Non-pigmented ciliary epithelial cell (primary cell): ENCODE results near the gene DBF4B.

Experiments
- DNase-seq: peaks from one replicate; pipeline ENCODE4 v3.0.0-alpha.2; 2010; ENCODE audit warnings: low read depth

The DBF4B gene

GRCh38 chr17:44777394-44778348 lies 69.2 kb downstream of the DBF4B start:
- DNase-seq: no peak

- DNase-seq: no peak
Measured at GRCh38 chr17:44778656-44779210, 70.3 kb downstream of the DBF4B start.

- peak; percentile 17 for DNase-seq
Measured at GRCh38 chr17:44779211-44780025, 71.0 kb downstream of the DBF4B start.

- no peak for DNase-seq
Measured at GRCh38 chr17:44780161-44780560, 71.7 kb downstream of the DBF4B start.

- no peak for DNase-seq
Measured at GRCh38 chr17:44780845-44781480, 72.5 kb downstream of the DBF4B start.

- DNase-seq: no peak
Measured at GRCh38 chr17:44781551-44782325, 73.3 kb downstream of the DBF4B start.

- no peak for DNase-seq
Measured at GRCh38 chr17:44782326-44782850, 73.9 kb downstream of the DBF4B start.

- DNase-seq: no peak
Measured at GRCh38 chr17:44785921-44786320, 77.5 kb downstream of the DBF4B start.

- DNase-seq: no peak
Measured at GRCh38 chr17:44786551-44787081, 78.2 kb downstream of the DBF4B start.

- no peak for DNase-seq
Measured at GRCh38 chr17:44787271-44787940, 78.9 kb downstream of the DBF4B start.

GRCh38 chr17:44788139-44788538 lies 79.7 kb downstream of the DBF4B start:
- DNase-seq: no peak

GRCh38 chr17:44792276-44792675 lies 83.8 kb downstream of the DBF4B start:
- no peak for DNase-seq

- no peak for DNase-seq
Measured at GRCh38 chr17:44793885-44794842, 85.7 kb downstream of the DBF4B start.

GRCh38 chr17:44794851-44795413 lies 86.5 kb downstream of the DBF4B start:
- peak; percentile 67 for DNase-seq

- DNase-seq: no peak
Measured at GRCh38 chr17:44795421-44795820, 87.0 kb downstream of the DBF4B start.

- no peak for DNase-seq
Measured at GRCh38 chr17:44795928-44796327, 87.5 kb downstream of the DBF4B start.

GRCh38 chr17:44796731-44797130 lies 88.3 kb downstream of the DBF4B start:
- DNase-seq: no peak

GRCh38 chr17:44797802-44798201 lies 89.3 kb downstream of the DBF4B start:
- DNase-seq: no peak

GRCh38 chr17:44798356-44798755 lies 89.9 kb downstream of the DBF4B start:
- no peak for DNase-seq
